WTC11 (cell line): ENCODE data around the gene TMPRSS13. TPM values are rescaled to one million over a fixed set of nuclear protein-coding genes. Genes with fewer than 3 reads are reported as not detected.

ENCODE experiments used
- ATAC-seq: fragments of 200-7000 bp; cut with Tn5 transposase; 2 replicates; pipeline ENCODE4 v1.10.0; 2021; ENCODE audit warnings: mild to moderate bottlenecking, moderate library complexity
- CTCF ChIA-PET: fragments of 300-600 bp; sonication (Branson Sonifier 250); formaldehyde crosslinking; loops from one replicate; lab custom pipeline; 2021; ENCODE audit warnings: antibody characterized with exemption; lab: Charles Lee
- POLR2A ChIA-PET: fragments of 350-600 bp; sonication (Branson Sonifier 250); formaldehyde crosslinking; loops from one replicate; lab custom pipeline; 2021; ENCODE audit warnings: antibody characterized with exemption; lab: Charles Lee
- DNase-seq: peaks from one replicate; pipeline ENCODE4 v3.0.0; 2021; ENCODE audit warnings: low spot score
- H3K27ac Mint-ChIP-seq: 2 replicates; pipeline ENCODE4 v1.8.0; 2021; ENCODE audit warnings: mixed read lengths
- H3K27me3 Mint-ChIP-seq: 2 replicates; pipeline ENCODE4 v1.8.0; 2021; ENCODE audit warnings: low read depth, mild to moderate bottlenecking, moderate library complexity, mixed read lengths
- H3K36me3 Mint-ChIP-seq: 2 replicates; pipeline ENCODE4 v1.8.0; 2021; ENCODE audit warnings: mixed read lengths
- H3K4me1 Mint-ChIP-seq: 2 replicates; pipeline ENCODE4 v1.8.0; 2022; ENCODE audit warnings: mixed read lengths
- H3K4me3 Mint-ChIP-seq: 2 replicates; pipeline ENCODE4 v1.8.0; 2021; ENCODE audit warnings: mild to moderate bottlenecking, moderate library complexity, mixed read lengths
- H3K9me3 Mint-ChIP-seq: 2 replicates; pipeline ENCODE4 v1.8.0; 2021; ENCODE audit warnings: mixed read lengths
- AFF4 ChIP-seq: sonication (generic); formaldehyde crosslinking; IDR thresholded peaks from 2 replicates; pipeline ENCODE4 v1.8.1; 2023; ENCODE audit warnings: mild to moderate bottlenecking, missing genetic modification reagents, borderline replicate concordance
- EMX1 ChIP-seq: fragments of 250-450 bp; sonication (Bioruptor Pico); IDR thresholded peaks from 2 replicates; pipeline ENCODE4 v1.8.0; 2021; ENCODE audit warnings: mild to moderate bottlenecking
- ESRRA ChIP-seq: sonication (generic); formaldehyde crosslinking; IDR thresholded peaks from 2 replicates; pipeline ENCODE4 v1.8.1; 2022; ENCODE audit warnings: mild to moderate bottlenecking, missing genetic modification reagents, borderline replicate concordance
- FOXJ3 ChIP-seq: sonication (generic); formaldehyde crosslinking; IDR thresholded peaks from 2 replicates; pipeline ENCODE4 v1.9.0; 2021; ENCODE audit warnings: missing genetic modification reagents, mild to moderate bottlenecking, borderline replicate concordance
- JAZF1 ChIP-seq: fragments of 250-450 bp; sonication (Bioruptor Pico); IDR thresholded peaks from 2 replicates; pipeline ENCODE4 v1.9.0; 2021; ENCODE audit warnings: moderate library complexity, mild to moderate bottlenecking, inconsistent platforms
- MXD4 ChIP-seq: fragments of 250-450 bp; sonication (Bioruptor Pico); IDR thresholded peaks from 2 replicates; pipeline ENCODE4 v1.8.0; 2021; ENCODE audit warnings: mild to moderate bottlenecking, moderate library complexity, borderline replicate concordance
- MYBL2 ChIP-seq: sonication (generic); formaldehyde crosslinking; IDR thresholded peaks from 2 replicates; pipeline ENCODE4 v1.8.1; 2023; ENCODE audit warnings: mild to moderate bottlenecking, moderate library complexity, missing genetic modification reagents
- RELA ChIP-seq: sonication (generic); formaldehyde crosslinking; IDR thresholded peaks from 2 replicates; pipeline ENCODE4 v1.8.1; 2022; ENCODE audit warnings: missing genetic modification reagents, mild to moderate bottlenecking, borderline replicate concordance
- TEAD4 ChIP-seq: sonication (generic); formaldehyde crosslinking; IDR thresholded peaks from 2 replicates; pipeline ENCODE4 v1.8.0; 2022; ENCODE audit warnings: mild to moderate bottlenecking, missing genetic modification reagents
- ZNF317 ChIP-seq: sonication (generic); formaldehyde crosslinking; IDR thresholded peaks from 2 replicates; pipeline ENCODE4 v1.8.1; 2023; ENCODE audit warnings: low read depth, mild to moderate bottlenecking, moderate library complexity, missing genetic modification reagents, borderline replicate concordance
- ZNF671 ChIP-seq: fragments of 250-450 bp; sonication (Bioruptor Pico); IDR thresholded peaks from 2 replicates; pipeline ENCODE4 v1.8.0; 2021; ENCODE audit warnings: mild to moderate bottlenecking
- ZSCAN18 ChIP-seq: fragments of 250-450 bp; sonication (Bioruptor Pico); IDR thresholded peaks from 2 replicates; pipeline ENCODE4 v2.1.2; 2022; ENCODE audit warnings: mild to moderate bottlenecking, moderate library complexity
- total RNA-seq: library from RNA; stranded (reverse); gene quantifications from 3 replicates; pipeline ENCODE4 v1.2.3, GENCODE V29; 2021
- TF ChIP-seq, protein P1 (sequence below): sonication (generic); formaldehyde crosslinking; IDR thresholded peaks from 2 replicates; pipeline ENCODE4 v1.8.1; 2023; ENCODE audit warnings: mild to moderate bottlenecking, missing genetic modification reagents
- TF ChIP-seq, protein P2 (sequence below): sonication (generic); formaldehyde crosslinking; IDR thresholded peaks from 2 replicates; pipeline ENCODE4 v1.8.0; 2023; ENCODE audit warnings: missing genetic modification reagents
- TF ChIP-seq, protein P3 (sequence below): sonication (generic); formaldehyde crosslinking; IDR thresholded peaks from 2 replicates; pipeline ENCODE4 v1.8.1; 2022; ENCODE audit warnings: low read depth, mild to moderate bottlenecking, moderate library complexity, missing genetic modification reagents, borderline replicate concordance

The TMPRSS13 gene
- total RNA-seq, 1 experiment from 2014 or later, result 0.63 TPM

GRCh38 chr11:117932947-117933346 lies 3.7 kb upstream of the TMPRSS13 start:
- TF ChIP-seq MYBL2 (CRISPR knock-in tag) (no peak), ZNF671 (CRISPR knock-in tag) (no peak), EMX1 (CRISPR knock-in tag) (no peak), FOXJ3 (CRISPR knock-in tag) (no peak), AFF4 (no peak), RELA (CRISPR knock-in tag) (no peak)
- TF ChIP-seq, protein P1, sequence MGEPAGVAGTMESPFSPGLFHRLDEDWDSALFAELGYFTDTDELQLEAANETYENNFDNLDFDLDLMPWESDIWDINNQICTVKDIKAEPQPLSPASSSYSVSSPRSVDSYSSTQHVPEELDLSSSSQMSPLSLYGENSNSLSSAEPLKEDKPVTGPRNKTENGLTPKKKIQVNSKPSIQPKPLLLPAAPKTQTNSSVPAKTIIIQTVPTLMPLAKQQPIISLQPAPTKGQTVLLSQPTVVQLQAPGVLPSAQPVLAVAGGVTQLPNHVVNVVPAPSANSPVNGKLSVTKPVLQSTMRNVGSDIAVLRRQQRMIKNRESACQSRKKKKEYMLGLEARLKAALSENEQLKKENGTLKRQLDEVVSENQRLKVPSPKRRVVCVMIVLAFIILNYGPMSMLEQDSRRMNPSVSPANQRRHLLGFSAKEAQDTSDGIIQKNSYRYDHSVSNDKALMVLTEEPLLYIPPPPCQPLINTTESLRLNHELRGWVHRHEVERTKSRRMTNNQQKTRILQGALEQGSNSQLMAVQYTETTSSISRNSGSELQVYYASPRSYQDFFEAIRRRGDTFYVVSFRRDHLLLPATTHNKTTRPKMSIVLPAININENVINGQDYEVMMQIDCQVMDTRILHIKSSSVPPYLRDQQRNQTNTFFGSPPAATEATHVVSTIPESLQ (CRISPR knock-in tag), result no peak
- TF ChIP-seq, protein P2, sequence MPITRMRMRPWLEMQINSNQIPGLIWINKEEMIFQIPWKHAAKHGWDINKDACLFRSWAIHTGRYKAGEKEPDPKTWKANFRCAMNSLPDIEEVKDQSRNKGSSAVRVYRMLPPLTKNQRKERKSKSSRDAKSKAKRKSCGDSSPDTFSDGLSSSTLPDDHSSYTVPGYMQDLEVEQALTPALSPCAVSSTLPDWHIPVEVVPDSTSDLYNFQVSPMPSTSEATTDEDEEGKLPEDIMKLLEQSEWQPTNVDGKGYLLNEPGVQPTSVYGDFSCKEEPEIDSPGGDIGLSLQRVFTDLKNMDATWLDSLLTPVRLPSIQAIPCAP (CRISPR knock-in tag), result no peak
- DNase-seq (no peak), ATAC-seq (no peak)
- ChIA-PET CTCF (interaction anchor here (0.9 to 9.2 kb wide), 5 partner anchors 13 to 114 kb away, joined by 3 to 94 read pairs (median 4); no protein-coding TSS in a partner anchor), POLR2A (no interaction called here)
- H3K9me3 Mint-ChIP-seq, result no peaks in the 10 kb centered on the region
- H3K27ac Mint-ChIP-seq, result no peak overlapping the region
- H3K4me3 Mint-ChIP-seq, result no peak overlapping the region
- peaks cover 40% of the 10 kb centered on the region for H3K4me1 Mint-ChIP-seq
- H3K36me3 Mint-ChIP-seq, result no peaks in the 10 kb centered on the region
- H3K27me3 Mint-ChIP-seq, result peaks cover 4% of the 10 kb centered on the region

DNA sequence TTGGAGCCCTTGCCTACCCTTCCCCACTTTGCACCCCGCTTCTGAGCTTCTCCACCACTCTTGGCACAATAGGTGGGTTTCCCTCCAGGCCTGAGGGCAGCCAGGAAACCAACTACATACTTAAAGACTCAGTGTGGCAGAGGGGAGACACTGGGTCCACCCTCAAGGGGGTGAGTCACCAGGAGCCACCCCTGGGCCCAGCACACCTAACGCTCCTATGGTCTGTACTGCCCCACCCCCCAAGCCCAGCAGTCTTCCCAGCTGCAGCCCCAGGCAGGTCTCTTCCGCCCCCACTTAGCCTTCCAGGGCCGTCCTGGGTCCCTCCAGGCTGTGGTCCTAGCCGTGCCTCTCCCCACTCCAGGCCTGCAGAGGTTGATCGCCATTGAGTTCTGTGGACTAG lies 3.2 kb upstream of the TMPRSS13 start:
- Mint-ChIP-seq H3K9me3 (no peaks in the 10 kb centered on the region), H3K27ac (no peak overlapping the region), H3K4me1 (peaks cover 40% of the 10 kb centered on the region), H3K4me3 (no peak overlapping the region), H3K27me3 (peaks cover 4% of the 10 kb centered on the region), H3K36me3 (no peaks in the 10 kb centered on the region)
- no peak for ATAC-seq
- no peak for DNase-seq
- CTCF ChIA-PET, result interaction anchor here (0.9 to 9.2 kb wide), 5 partner anchors 14 to 113 kb away, joined by 3 to 94 read pairs (median 4); no protein-coding TSS in a partner anchor
- POLR2A ChIA-PET, result no interaction called here
- no peak for TF ChIP-seq ESRRA
- no peak for TF ChIP-seq RELA (CRISPR knock-in tag)
- TF ChIP-seq, protein P3, sequence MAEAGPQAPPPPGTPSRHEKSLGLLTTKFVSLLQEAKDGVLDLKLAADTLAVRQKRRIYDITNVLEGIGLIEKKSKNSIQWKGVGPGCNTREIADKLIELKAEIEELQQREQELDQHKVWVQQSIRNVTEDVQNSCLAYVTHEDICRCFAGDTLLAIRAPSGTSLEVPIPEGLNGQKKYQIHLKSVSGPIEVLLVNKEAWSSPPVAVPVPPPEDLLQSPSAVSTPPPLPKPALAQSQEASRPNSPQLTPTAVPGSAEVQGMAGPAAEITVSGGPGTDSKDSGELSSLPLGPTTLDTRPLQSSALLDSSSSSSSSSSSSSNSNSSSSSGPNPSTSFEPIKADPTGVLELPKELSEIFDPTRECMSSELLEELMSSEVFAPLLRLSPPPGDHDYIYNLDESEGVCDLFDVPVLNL (CRISPR knock-in tag), result no peak
- TF ChIP-seq ZSCAN18 (CRISPR knock-in tag), result no peak
- no peak for TF ChIP-seq TEAD4 (CRISPR knock-in tag)
- TF ChIP-seq JAZF1 (CRISPR knock-in tag), result no peak
- TF ChIP-seq MXD4 (CRISPR knock-in tag), result no peak
- TF ChIP-seq ZNF317, result no peak
